GM18951 (cell line): Measurements from ENCODE around the gene GPAM.

Experiments
- POLR2A ChIP-seq: IDR thresholded peaks from 4 replicates; pipeline ENCODE4 v1.6.1; 2011; ENCODE audit warnings: mild to moderate bottlenecking; ENCODE audit not compliant: insufficient read length, insufficient read depth; ENCODE audit errors: extremely low read depth
- in situ Hi-C: fragments of 300-500 bp; cut with MboI; formaldehyde crosslinking; loops from one replicate; pipeline ENCODE4 v1.12.0; 2022; ENCODE audit warnings: low sequenced_read_pairs, mixed read lengths, inconsistent platforms; ENCODE audit not compliant: unreplicated experiment

The GPAM gene

DNA sequence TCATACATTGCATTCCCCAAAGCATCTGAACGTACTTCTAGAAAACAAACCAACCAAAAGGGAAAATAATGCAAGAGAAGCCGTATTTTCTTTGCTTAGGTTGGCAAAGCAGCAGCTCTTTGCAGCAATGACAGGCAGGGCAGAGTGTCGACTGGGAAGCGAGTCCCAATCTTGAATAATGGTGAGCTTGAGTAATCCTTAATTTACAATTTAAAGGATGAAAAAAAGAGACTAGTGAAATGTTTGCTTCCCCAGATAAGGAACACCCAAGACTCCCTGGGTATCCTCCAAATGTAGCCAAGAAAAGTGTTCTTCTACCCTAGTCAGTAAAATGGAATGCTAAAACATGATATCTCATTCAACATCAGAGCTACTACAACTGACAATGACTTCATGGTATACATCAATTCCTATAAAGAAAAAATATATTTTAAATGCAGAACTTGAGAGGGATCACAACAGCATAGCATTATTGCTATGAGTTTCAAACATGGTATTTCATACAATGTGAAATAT, 32.0 kb downstream of the GPAM start:
- in situ Hi-C loops: no loop called here
- TF ChIP-seq POLR2A: no peak

DNA sequence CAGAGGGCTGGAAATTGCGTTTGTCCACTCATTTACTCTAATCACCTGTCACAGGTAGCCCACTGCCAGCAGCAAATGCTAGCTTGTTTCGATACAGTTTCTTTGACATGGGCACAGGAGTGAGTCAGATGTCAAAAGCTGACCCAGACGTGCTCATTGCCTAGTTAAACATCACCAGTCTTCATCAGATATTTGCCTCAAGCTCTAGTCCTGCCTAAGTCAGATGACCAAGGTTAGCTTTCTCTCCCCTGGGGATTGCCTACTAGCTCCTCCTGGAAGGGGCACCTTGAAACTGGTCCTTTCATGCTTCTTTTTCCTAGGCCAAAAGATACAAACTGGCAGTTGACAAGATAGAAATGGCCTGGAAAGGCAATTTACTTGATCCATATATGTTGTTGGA, 35.2 kb downstream of the GPAM start:
- in situ Hi-C loops: loop anchor here (25.0 kb wide), 1 partner anchor 164 kb away; no protein-coding TSS in a partner anchor

GRCh38 chr10:112146799-112147198, 36.8 kb downstream of the GPAM start:
- TF ChIP-seq POLR2A: no peak
- in situ Hi-C loops: loop anchor here (25.0 kb wide), 1 partner anchor 166 kb away; no protein-coding TSS in a partner anchor

More for the DNA sequence above, 35.2 kb downstream of the GPAM start:
- no peak for TF ChIP-seq POLR2A

- in situ Hi-C loops: loop anchor here (25.0 kb wide), 1 partner anchor 167 kb away; no protein-coding TSS in a partner anchor
- no peak for TF ChIP-seq POLR2A
Observed at GRCh38 chr10:112145263-112145662, 38.3 kb downstream of the GPAM start.

- in situ Hi-C loops: loop anchor here (25.0 kb wide), 1 partner anchor 169 kb away; no protein-coding TSS in a partner anchor
- TF ChIP-seq POLR2A: no peak
Observed at GRCh38 chr10:112143420-112143819, 40.1 kb downstream of the GPAM start.

DNA sequence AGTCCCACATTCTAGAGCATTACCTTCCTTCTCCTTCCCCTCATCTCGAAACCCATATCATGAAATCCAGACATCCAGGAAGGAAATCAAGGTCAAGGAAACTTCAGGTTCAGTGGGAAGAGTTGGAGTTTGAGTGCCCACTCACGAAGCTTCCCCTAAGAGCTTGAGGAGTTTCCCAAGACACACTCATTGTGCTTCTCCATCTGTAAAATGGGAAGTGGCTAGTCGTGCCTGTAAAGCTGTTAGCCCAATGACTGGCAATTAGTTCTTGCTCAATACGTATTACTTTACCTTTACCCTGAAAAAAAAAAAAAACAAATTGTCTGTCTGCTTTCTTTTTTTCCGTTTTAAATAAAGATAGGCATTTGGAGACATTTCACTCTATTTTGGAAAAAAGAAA, 42.3 kb downstream of the GPAM start:
- TF ChIP-seq POLR2A: no peak
- in situ Hi-C loops: loop anchor here (25.0 kb wide), 1 partner anchor 171 kb away; no protein-coding TSS in a partner anchor

- TF ChIP-seq POLR2A: no peak
- in situ Hi-C loops: loop anchor here (25.0 kb wide), 1 partner anchor 172 kb away; no protein-coding TSS in a partner anchor
Observed at GRCh38 chr10:112140110-112140970, 43.2 kb downstream of the GPAM start.

DNA sequence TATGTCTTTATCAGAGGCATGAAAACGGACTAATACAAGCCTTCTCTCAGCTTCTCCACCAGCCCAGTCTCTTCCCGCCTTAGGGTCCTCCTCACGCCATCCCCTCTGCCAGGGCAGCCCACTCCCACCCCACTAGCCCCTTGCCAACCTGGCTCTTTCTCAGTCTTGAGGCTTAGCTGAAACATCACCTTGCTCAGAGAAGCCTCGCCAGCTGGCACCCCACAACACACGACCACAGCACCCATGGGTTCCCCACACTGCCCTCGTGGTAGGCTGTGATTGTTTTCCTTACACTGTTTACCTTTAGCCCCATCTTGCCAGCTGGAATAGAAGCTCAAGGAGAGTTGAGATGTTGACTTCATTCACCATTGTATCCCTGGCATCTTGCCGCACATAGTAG, 44.4 kb downstream of the GPAM start:
- TF ChIP-seq POLR2A: no peak
- in situ Hi-C loops: loop anchor here (25.0 kb wide), 1 partner anchor 173 kb away; no protein-coding TSS in a partner anchor

- no peak for TF ChIP-seq POLR2A
- in situ Hi-C loops: loop anchor here (25.0 kb wide), 1 partner anchor 175 kb away; no protein-coding TSS in a partner anchor
Observed at GRCh38 chr10:112137154-112137987, 46.2 kb downstream of the GPAM start.

GRCh38 chr10:112136486-112137153, 46.9 kb downstream of the GPAM start:
- in situ Hi-C loops: loop anchor here (25.0 kb wide), 1 partner anchor 176 kb away; no protein-coding TSS in a partner anchor
- no peak for TF ChIP-seq POLR2A

DNA sequence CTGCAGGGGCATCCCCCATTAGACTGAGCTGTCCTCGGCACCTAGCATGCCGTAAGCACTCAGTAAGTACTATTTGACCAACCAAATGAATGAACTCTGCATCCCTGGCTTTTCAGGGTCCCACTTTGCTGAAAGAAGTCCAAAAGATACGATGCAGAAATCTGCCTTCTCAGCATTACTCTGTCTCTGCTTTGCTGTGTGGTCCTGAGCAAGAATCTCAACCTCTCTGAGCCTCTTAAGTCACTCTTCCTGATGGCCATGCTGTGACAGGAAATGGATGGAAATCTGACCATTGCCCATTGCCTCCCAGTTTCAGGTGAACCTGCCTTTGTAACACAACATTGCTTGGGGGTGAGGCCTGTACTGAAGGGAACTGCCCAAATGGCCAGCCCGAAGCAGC, 48.0 kb downstream of the GPAM start:
- in situ Hi-C loops: loop anchor here (25.0 kb wide), 1 partner anchor 177 kb away; no protein-coding TSS in a partner anchor
- no peak for TF ChIP-seq POLR2A

DNA sequence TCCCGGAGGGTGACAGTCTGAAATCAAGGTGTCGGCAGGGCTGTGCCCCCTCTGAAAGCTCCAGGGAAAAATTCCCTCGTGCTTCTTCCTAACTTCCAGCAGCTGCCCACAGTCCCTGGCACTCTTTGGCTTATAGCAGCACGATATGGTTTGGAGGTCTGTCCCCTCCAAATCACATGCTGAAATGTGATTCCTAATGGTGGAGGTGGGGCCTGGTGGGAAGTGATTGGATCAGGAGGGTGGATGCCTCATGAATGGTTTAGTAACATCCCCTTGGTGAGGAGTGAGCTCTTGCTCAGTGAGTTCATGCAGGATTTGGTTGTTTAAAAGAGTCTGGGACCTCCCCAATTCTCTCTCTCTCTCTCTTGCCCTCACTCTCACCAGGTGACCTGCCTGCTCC, 51.1 kb downstream of the GPAM start:
- in situ Hi-C loops: loop anchor here (25.0 kb wide), 1 partner anchor 180 kb away; no protein-coding TSS in a partner anchor
- no peak for TF ChIP-seq POLR2A

DNA sequence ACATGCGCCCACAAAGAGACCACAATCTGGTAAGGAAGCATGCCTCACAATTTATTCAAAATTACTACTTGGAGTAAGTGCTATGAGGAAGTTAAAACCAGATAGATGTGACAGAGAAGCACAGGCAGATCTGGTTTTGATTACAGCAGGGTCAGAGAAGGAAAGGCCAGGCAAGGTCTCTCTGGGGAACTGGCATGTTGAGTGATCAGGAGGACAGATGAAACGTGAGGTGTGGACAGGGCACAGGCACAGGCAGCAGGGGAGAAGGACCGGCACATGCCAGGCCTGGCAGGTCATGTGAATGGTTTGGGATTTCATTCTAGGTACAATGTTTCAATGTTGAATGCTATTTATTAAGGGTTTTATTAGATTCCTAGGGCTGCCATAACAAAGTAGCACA, 51.6 kb downstream of the GPAM start:
- in situ Hi-C loops: loop anchor here (25.0 kb wide), 1 partner anchor 180 kb away; no protein-coding TSS in a partner anchor
- no peak for TF ChIP-seq POLR2A
